Measurements from ENCODE around the gene RBBP8NL.

The RBBP8NL gene

GRCh38 chr20:62367136-62367632 is 60.2 kb downstream of the RBBP8NL start, which contains the start of gene LAMA5:
LAMA5 (minus strand) TSS chr20:62367312; CDS start chr20:62367245, 67 bp downstream.
- peak within 1 kb of the TSS; percentile 63 for H3K4me3 ChIP-seq (ENCODE audit: low read depth, low read length)
- TF ChIP-seq CTCF (IDR thresholded peaks at IDR 0.05; ENCODE audit: insufficient read depth, low read depth, low read length, missing control alignments): no peak
- peak; percentile 48 for DNase-seq (ENCODE audit: low read depth)

GRCh38 chr20:62366370-62367135 is 60.8 kb downstream of the RBBP8NL start:
- no peak for DNase-seq (ENCODE audit: low read depth)
- TF ChIP-seq CTCF (IDR thresholded peaks at IDR 0.05; ENCODE audit: insufficient read depth, low read depth, low read length, missing control alignments): no peak
- H3K4me3 ChIP-seq (ENCODE audit: low read depth, low read length): peak overlapping the region; percentile 63

- H3K4me3 ChIP-seq (ENCODE audit: low read depth, low read length): no peak overlapping the region
- no peak for DNase-seq (ENCODE audit: low read depth)
- TF ChIP-seq CTCF (IDR thresholded peaks at IDR 0.05; ENCODE audit: insufficient read depth, low read depth, low read length, missing control alignments): no peak
Observed at GRCh38 chr20:62365814-62366369, 61.4 kb downstream of the RBBP8NL start.

- no peak for DNase-seq (ENCODE audit: low read depth)
- no peak for TF ChIP-seq CTCF (IDR thresholded peaks at IDR 0.05; ENCODE audit: insufficient read depth, low read depth, low read length, missing control alignments)
- H3K4me3 ChIP-seq (ENCODE audit: low read depth, low read length): no peak overlapping the region
Observed at GRCh38 chr20:62364911-62365736, 62.2 kb downstream of the RBBP8NL start.

GRCh38 chr20:62363920-62364851 is 63.2 kb downstream of the RBBP8NL start:
- no peak for TF ChIP-seq CTCF (IDR thresholded peaks at IDR 0.05; ENCODE audit: insufficient read depth, low read depth, low read length, missing control alignments)
- H3K4me3 ChIP-seq (ENCODE audit: low read depth, low read length): no peak overlapping the region
- DNase-seq (ENCODE audit: low read depth): no peak
